ENCODE results near the gene FBXL14. TPM values are rescaled to one million over a fixed set of nuclear protein-coding genes. Genes with fewer than 3 reads are reported as not detected.

Gene FBXL14
- total RNA-seq, 2 donors from 2014 or later, result 19.4 to 26.2 TPM

- H3K27me3 Mint-ChIP-seq, result peaks cover 48 to 51% of the 10 kb centered on the region in 2 donors
- peaks cover 0 to 8% of the 10 kb centered on the region in 2 donors for H3K4me1 Mint-ChIP-seq (ENCODE audit: low read depth in 2 of 2)
- no peak for ATAC-seq
- H3K9me3 Mint-ChIP-seq, result no peaks in the 10 kb centered on the region
- no peak for DNase-seq (ENCODE audit: low spot score)
- H3K36me3 Mint-ChIP-seq, result no peaks in the 10 kb centered on the region
- H3K27ac Mint-ChIP-seq, result no peak overlapping the region
- H3K4me3 Mint-ChIP-seq, result no peak overlapping the region
Observed at GRCh38 chr12:1630827-1631591, 36.6 kb upstream of the FBXL14 start.

GRCh38 chr12:1630133-1630826, 35.9 kb upstream of the FBXL14 start:
- H3K9me3 Mint-ChIP-seq, result no peaks in the 10 kb centered on the region
- DNase-seq (ENCODE audit: low spot score) (no peak), ATAC-seq (peak in 1 of 2 donors; percentile 4)
- peaks cover 0 to 8% of the 10 kb centered on the region in 2 donors for H3K4me1 Mint-ChIP-seq (ENCODE audit: low read depth in 2 of 2)
- H3K27ac Mint-ChIP-seq, result no peak overlapping the region
- no peak overlapping the region for H3K4me3 Mint-ChIP-seq
- H3K27me3 Mint-ChIP-seq, result peaks cover 45 to 47% of the 10 kb centered on the region in 2 donors
- H3K36me3 Mint-ChIP-seq, result no peaks in the 10 kb centered on the region

- ATAC-seq (no peak), DNase-seq (ENCODE audit: low spot score) (no peak)
- H3K27ac Mint-ChIP-seq, result no peak overlapping the region
- H3K36me3 Mint-ChIP-seq, result no peaks in the 10 kb centered on the region
- no peaks in the 10 kb centered on the region for H3K9me3 Mint-ChIP-seq
- peak overlapping the region; percentile 16 for H3K4me3 Mint-ChIP-seq
- peaks cover 0 to 8% of the 10 kb centered on the region in 2 donors for H3K4me1 Mint-ChIP-seq (ENCODE audit: low read depth in 2 of 2)
- peaks cover 44 to 49% of the 10 kb centered on the region in 2 donors for H3K27me3 Mint-ChIP-seq
Observed at GRCh38 chr12:1629338-1630132, 35.2 kb upstream of the FBXL14 start.

- Mint-ChIP-seq H3K27ac (no peak within 1 kb of the TSS), H3K27me3 (peaks cover 46 to 50% of the 10 kb centered on the region in 2 donors), H3K36me3 (no peaks in the 10 kb centered on the region), H3K4me3 (peak within 1 kb of the TSS; percentile 16), H3K9me3 (no peaks in the 10 kb centered on the region), H3K4me1 (ENCODE audit: low read depth in 2 of 2) (peaks cover 0 to 8% of the 10 kb centered on the region in 2 donors)
- ATAC-seq (no peak), DNase-seq (ENCODE audit: low spot score) (no peak)
Observed at GRCh38 chr12:1628666-1629337, 34.4 kb upstream of the FBXL14 start, which contains the start of gene WNT5B. Gene WNT5B, plus strand, starts transcription at chr12:1629231. Its CDS starts 2,124 bp downstream, at chr12:1631355.

- DNase-seq (ENCODE audit: low spot score) (no peak), ATAC-seq (no peak)
- Mint-ChIP-seq H3K36me3 (no peaks in the 10 kb centered on the region), H3K27ac (no peak overlapping the region), H3K4me1 (ENCODE audit: low read depth in 2 of 2) (peaks cover 9 to 12% of the 10 kb centered on the region in 2 donors), H3K9me3 (no peaks in the 10 kb centered on the region), H3K4me3 (no peak overlapping the region), H3K27me3 (peaks cover 18 to 28% of the 10 kb centered on the region in 2 donors)
Observed at GRCh38 chr12:1622406-1622805, 28.0 kb upstream of the FBXL14 start.

- H3K36me3 Mint-ChIP-seq, result no peaks in the 10 kb centered on the region
- peak in 1 of 2 donors; percentile 43 for ATAC-seq
- H3K4me3 Mint-ChIP-seq, result peak overlapping the region; percentile 18
- peaks cover 9 to 12% of the 10 kb centered on the region in 2 donors for H3K4me1 Mint-ChIP-seq (ENCODE audit: low read depth in 2 of 2)
- no peak overlapping the region for H3K27ac Mint-ChIP-seq
- H3K9me3 Mint-ChIP-seq, result no peaks in the 10 kb centered on the region
- peaks cover 24 to 28% of the 10 kb centered on the region in 2 donors for H3K27me3 Mint-ChIP-seq
- DNase-seq (ENCODE audit: low spot score), result no peak
Observed at GRCh38 chr12:1620092-1620491, 25.7 kb upstream of the FBXL14 start.

- Mint-ChIP-seq H3K27me3 (peaks cover 22 to 24% of the 10 kb centered on the region in 2 donors), H3K36me3 (no peaks in the 10 kb centered on the region), H3K4me3 (peak overlapping the region; percentile 3), H3K27ac (no peak overlapping the region), H3K4me1 (ENCODE audit: low read depth in 2 of 2) (peaks cover 9 to 12% of the 10 kb centered on the region in 2 donors), H3K9me3 (no peaks in the 10 kb centered on the region)
- DNase-seq (ENCODE audit: low spot score) (no peak), ATAC-seq (peak; percentile 81 to 84)
Observed at GRCh38 chr12:1619587-1619986, 25.2 kb upstream of the FBXL14 start.

GRCh38 chr12:1619159-1619558, 24.8 kb upstream of the FBXL14 start:
- Mint-ChIP-seq H3K9me3 (no peaks in the 10 kb centered on the region), H3K4me3 (peak overlapping the region; percentile 3), H3K27me3 (peaks cover 21 to 22% of the 10 kb centered on the region in 2 donors), H3K27ac (no peak overlapping the region), H3K4me1 (ENCODE audit: low read depth in 2 of 2) (peaks cover 9 to 12% of the 10 kb centered on the region in 2 donors), H3K36me3 (no peaks in the 10 kb centered on the region)
- ATAC-seq (no peak), DNase-seq (ENCODE audit: low spot score) (no peak)

GRCh38 chr12:1618489-1618888, 24.1 kb upstream of the FBXL14 start:
- H3K36me3 Mint-ChIP-seq, result no peaks in the 10 kb centered on the region
- no peak overlapping the region for H3K27ac Mint-ChIP-seq
- no peak for ATAC-seq

GRCh38 chr12:1616233-1617066, 22.1 kb upstream of the FBXL14 start:
- Mint-ChIP-seq H3K27ac (no peak overlapping the region), H3K27me3 (peaks cover 14 to 18% of the 10 kb centered on the region in 2 donors), H3K36me3 (no peaks in the 10 kb centered on the region), H3K4me3 (no peak overlapping the region), H3K4me1 (ENCODE audit: low read depth in 2 of 2) (peaks cover 9 to 12% of the 10 kb centered on the region in 2 donors), H3K9me3 (no peaks in the 10 kb centered on the region)
- DNase-seq (ENCODE audit: low spot score) (no peak), ATAC-seq (no peak)

More at GRCh38 chr12:1618489-1618888, 24.1 kb upstream of the FBXL14 start:
- no peaks in the 10 kb centered on the region for H3K9me3 Mint-ChIP-seq
- peaks cover 9 to 12% of the 10 kb centered on the region in 2 donors for H3K4me1 Mint-ChIP-seq (ENCODE audit: low read depth in 2 of 2)
- DNase-seq (ENCODE audit: low spot score), result no peak
- peaks cover 21 to 22% of the 10 kb centered on the region in 2 donors for H3K27me3 Mint-ChIP-seq
- H3K4me3 Mint-ChIP-seq, result no peak overlapping the region

- ATAC-seq, result no peak
- Mint-ChIP-seq H3K4me1 (ENCODE audit: low read depth in 2 of 2) (peaks cover 3 to 4% of the 10 kb centered on the region in 2 donors), H3K27ac (no peak overlapping the region), H3K27me3 (peaks cover 10 to 14% of the 10 kb centered on the region in 2 donors), H3K9me3 (no peaks in the 10 kb centered on the region), H3K4me3 (no peak overlapping the region), H3K36me3 (no peaks in the 10 kb centered on the region)
- DNase-seq (ENCODE audit: low spot score), result no peak
Observed at GRCh38 chr12:1614360-1614759, 20.0 kb upstream of the FBXL14 start.

GRCh38 chr12:1613860-1614259, 19.5 kb upstream of the FBXL14 start:
- DNase-seq (ENCODE audit: low spot score), result no peak
- no peaks in the 10 kb centered on the region for H3K36me3 Mint-ChIP-seq
- peaks cover 7 to 14% of the 10 kb centered on the region in 2 donors for H3K27me3 Mint-ChIP-seq
- H3K9me3 Mint-ChIP-seq, result no peaks in the 10 kb centered on the region
- no peak for ATAC-seq
- no peak overlapping the region for H3K27ac Mint-ChIP-seq
- no peak overlapping the region for H3K4me3 Mint-ChIP-seq
- H3K4me1 Mint-ChIP-seq (ENCODE audit: low read depth in 2 of 2), result no peaks in the 10 kb centered on the region
